NCI-H2029 treated with DMSO at 0.1 percent for 48 hours (cell line): Measurements from ENCODE around the gene SLC35A2.
"Not testable (repeated sequence)": the region's sequence is repeated elsewhere in the genome, so short reads cannot be mapped to it uniquely, and the experiment has no call there.

ENCODE experiments used
- DNase-seq: peaks from one replicate; lab custom pipeline; 2025; lab: John Stamatoyannopoulos, UW

SLC35A2 gene

GRCh38 chrX:48901069-48901468 is 10.4 kb downstream of the SLC35A2 start:
- DNase-seq: no peak

GRCh38 chrX:48899078-48899410 is 12.4 kb downstream of the SLC35A2 start:
- DNase-seq: no peak

DNA sequence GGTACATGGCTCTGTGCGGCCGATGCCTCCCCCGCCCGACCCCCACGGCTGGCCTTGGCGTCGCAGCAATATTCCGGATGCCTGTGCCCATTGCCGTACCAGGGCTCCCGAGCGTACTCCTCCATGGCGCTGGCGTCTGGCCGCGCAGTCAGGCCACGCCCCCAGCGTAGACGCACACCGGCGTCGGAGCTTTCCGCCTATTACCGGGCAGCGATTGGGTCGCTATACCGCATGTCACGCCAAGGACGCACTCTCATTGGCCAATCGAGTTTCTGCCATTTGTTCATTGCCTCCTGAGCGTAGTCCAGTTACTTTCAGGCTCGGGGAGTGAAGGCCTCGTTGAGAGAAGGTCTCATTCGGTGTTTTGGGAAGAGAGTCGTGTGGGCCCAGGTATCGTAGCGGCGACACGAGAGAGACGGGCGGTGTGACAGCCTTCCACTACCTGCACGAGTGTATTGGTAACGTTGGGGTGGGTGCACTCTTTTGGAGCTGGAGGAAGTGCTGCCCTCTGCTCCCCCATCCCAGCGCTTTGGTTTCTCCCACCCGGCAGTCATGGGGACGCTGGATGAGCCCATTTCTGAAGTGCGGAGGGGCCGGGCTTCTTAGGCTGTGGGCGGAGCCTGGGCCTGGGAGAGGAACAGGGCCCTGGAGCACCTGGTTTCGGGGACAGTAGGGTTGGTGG is 13.7 kb downstream of the SLC35A2 start, which contains the start of the genes PQBP1 and TIMM17B:
PQBP1 (plus strand) TSS at position 306 of the 682 bp plus-strand sequence. CDS start 580 bp downstream, outside the sequence.
TIMM17B (minus strand) TSS at position 144 of the 682 bp plus-strand sequence; CDS start at position 125, 19 bp downstream.
- peak; percentile 67 for DNase-seq

DNA sequence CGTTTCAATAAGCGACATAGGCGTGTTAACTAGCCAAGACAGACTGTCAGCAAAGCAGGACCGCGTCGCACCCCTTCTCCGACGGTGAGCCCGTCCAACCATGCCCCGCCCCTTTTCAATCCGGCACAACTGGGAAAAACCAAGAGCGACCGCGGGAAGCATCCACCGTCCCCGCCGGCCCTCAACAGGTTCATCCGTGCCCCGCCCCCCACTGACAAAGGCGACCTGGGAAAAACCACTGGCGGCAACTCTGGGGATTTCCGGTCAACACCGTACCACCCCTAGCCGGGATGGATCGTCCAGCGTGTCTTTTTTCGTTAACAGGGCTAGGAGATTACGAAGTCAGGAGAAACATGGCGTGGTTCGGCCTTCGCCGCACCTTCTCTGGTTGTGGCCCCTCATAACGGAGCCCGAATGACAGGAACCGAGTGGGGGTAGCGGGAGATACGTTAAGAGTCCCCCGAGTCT is 14.3 kb downstream of the SLC35A2 start:
- peak; percentile 48 for DNase-seq

DNA sequence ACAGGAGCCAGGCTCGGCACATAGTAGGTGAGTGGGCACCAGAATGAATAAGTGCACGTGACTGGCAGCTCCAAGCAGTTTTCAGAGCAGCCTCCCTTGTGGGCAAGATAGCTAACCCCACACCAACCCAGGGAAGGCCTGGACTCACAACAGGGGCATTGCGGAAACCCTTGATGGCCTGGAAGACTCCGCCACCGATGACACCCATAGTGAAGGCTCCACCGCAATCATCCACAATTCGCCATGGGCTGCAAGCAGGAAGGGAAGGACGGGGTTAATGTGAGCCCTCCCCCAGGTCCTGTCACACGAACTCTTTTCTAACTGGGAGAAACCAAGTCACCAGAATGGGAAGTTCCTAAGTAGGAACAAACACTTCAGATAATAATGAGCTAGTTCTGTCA is 14.8 kb downstream of the SLC35A2 start:
- no peak for DNase-seq

DNA sequence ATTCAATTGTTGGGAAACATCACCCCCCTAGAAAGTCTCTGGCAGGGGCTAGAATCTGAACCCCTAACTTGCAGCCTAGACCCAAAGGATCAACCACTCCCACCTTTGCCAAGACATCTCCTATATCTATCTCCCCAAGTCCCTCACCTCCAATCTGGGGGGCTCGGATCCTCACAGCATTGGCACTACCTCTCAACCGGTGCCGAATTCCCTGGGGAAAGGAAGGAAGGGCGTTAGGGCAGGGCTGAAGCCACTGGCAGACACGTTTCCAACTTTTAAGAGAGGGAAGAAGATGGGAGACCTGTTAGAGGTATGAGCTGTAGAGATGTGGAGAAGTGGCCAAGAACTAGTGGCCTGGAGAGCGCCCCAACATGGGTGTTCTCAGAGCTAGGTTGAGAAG is 16.6 kb downstream of the SLC35A2 start:
- DNase-seq: no peak

GRCh38 chrX:48893556-48894348 is 17.7 kb downstream of the SLC35A2 start:
- no peak for DNase-seq

GRCh38 chrX:48892896-48893295 is 18.6 kb downstream of the SLC35A2 start:
- no peak for DNase-seq

DNA sequence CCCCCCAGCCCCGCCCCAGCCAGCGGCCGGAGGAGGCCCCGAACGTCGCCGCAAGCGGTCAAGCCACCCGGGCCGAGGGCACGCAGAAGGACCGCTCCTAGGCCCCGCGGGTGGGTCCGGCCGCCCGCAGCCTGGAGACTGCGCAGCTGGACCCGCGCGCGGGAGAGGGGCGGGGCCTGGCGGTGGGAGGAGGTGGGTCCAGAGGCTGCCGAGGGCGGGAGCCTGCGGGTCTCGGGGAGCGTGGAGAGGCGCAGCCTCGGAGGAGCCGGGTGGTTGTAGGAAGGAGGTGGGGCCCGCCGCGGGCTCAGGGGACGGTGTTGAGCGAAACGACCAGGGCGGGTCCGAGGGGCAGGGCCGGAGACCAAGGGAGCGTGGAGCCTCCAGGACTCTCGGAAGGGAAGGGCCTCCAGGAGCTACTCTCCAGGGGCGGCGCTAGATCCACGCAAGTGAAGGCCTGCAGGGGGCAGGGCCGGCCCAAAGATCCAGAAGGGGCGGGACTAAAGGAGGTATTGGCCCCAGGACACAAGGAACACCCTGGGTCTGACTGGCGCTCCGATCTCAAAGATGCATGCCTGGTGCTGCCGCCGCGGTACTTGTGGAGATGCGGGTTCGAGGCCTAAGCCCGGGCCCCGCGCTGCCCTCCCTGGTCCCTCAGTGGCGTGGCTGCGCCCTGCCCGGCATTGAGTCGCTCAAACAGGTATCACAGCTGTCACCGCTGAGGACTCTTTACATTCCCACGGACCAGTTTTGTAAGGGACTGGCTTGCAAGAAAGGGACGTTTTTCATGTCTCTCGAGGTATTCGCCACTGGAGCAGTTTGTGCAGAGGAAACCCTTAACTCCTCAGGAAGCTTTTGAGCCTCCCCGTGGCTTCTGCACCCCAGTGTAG is 19.8 kb downstream of the SLC35A2 start:
- DNase-seq: peak; percentile 45

DNA sequence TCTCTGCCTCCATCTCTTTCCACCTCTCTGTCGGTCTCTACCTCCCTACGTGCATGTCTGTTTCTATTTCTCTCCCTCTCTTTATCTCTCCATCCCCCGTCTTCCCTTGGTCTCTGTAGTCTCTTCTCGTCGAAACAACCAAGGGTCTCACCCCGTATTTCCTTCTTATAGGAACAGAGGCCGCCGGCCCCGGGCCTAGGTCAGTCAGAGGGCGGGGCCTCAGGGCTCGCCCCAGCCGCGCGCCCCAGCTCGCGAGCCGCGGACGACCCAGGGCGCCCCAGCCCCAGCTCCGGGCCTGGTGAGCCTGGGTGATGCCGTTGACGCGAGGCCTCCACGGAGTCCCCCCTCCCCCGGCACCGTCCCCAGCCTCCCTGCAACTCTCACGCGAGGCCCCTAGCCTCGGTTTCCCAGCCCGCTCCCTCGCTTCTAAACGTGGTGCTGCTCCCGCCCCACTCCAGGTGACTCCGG is 20.5 kb downstream of the SLC35A2 start:
- DNase-seq: no peak

DNA sequence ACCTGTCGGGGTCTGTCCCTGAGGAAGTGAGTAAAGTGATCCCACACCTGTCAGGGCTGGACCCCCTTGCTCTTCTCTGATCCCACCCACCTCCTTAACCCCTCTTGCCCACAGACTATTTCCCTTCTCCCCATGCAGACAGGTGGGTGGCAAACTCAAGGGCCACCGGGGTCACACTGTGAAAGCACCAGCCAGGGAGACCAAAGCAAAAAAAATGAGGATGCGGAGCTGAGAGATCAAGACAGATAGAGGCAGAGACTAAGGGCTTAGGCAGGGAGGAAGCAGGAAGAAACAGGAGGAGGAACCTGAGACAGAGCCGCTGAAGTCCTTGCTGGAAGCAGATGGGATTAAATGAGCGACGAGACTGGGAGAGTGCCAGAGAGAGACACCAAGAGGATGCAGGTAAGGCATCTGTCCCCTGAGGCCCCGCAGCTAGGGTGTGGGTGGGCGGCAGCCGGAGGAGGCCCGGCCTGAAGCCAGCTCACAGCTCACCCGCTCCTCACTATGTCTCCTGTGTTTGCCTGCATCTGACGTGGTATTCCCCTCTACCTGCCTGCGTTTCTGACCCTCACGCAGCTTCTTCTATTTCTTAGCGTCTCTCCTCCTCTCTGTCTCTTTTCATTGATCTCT is 21.0 kb downstream of the SLC35A2 start:
- no peak for DNase-seq

- not testable (repeated sequence) for DNase-seq
Observed at GRCh38 chrX:48886586-48886985, 24.9 kb downstream of the SLC35A2 start.

GRCh38 chrX:48883729-48884128 is 27.7 kb downstream of the SLC35A2 start:
- DNase-seq: no peak

DNA sequence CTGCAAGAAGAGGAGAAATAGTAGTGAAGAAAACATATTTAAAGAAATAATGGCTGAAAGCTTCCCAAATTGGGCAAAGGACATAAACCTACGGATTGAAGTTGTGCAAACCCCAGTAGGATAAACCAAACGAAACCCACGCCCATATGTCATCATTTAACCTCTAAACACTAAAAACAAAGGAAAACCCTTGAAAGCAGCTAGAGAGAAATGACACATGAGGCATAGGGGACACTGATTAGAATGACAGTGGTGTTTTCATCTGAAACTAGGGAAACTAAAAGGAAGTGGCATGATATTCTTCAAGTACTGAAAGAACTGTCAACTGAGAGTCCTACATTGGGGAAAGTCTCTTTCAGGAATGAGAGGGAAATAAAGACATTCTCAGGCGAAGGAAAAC is 34.5 kb downstream of the SLC35A2 start:
- DNase-seq: not testable (repeated sequence)

- not testable (repeated sequence) for DNase-seq
Observed at GRCh38 chrX:48872017-48872416, 39.4 kb downstream of the SLC35A2 start.

GRCh38 chrX:48864210-48864609 is 47.2 kb downstream of the SLC35A2 start:
- DNase-seq: peak; percentile 33

DNA sequence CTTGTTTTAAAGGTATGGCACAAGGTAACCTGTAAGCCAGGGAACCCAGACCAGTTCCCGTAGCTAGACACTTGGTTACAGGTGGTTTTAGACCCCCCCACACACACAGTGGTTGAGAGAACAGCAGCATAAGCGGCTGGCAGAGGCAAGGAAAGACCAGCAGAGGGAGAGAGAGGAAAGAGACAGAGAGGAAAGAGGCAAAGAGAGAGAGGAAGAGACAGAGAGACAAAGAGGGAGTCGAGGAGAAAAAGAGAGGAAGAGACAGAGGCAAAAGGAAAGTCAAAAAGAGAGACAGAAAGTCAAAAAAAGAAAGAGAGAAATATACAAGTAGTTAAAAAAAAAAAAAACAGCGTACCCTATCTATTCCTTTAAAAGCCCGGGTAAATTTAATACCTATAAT is 56.5 kb downstream of the SLC35A2 start:
- DNase-seq: no peak

- not testable (repeated sequence) for DNase-seq
Observed at GRCh38 chrX:48854121-48854804, 57.2 kb downstream of the SLC35A2 start.

DNA sequence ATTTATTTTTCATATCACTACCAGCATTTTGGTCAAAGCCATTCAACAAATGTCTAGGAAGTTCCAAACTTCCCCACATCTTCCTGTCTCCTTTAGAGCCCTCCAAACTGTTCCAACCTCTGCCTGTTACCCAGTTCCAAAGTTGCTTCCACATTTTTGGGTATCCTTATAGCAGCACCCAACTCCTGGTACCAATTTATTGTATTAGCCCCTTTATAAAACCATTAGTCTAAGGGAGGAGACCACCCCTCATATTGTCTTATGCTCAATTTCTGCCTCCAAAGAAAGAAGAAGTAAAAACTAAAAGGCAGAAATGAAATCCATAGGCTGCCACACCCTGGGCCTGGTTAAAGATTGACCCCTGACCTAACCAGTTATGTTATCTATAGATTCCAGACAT is 58.0 kb downstream of the SLC35A2 start:
- not testable (repeated sequence) for DNase-seq
